ENCODE measurements around the gene CSNK1A1. TPM values are rescaled to one million over a fixed set of nuclear protein-coding genes. Genes with fewer than 3 reads are reported as not detected.
A peak's percentile ranks its signal among the peaks of the same experiment; 100 is the strongest.

The CSNK1A1 gene
- total RNA-seq, 1 donor from 2014 or later, result 191 TPM

DNA sequence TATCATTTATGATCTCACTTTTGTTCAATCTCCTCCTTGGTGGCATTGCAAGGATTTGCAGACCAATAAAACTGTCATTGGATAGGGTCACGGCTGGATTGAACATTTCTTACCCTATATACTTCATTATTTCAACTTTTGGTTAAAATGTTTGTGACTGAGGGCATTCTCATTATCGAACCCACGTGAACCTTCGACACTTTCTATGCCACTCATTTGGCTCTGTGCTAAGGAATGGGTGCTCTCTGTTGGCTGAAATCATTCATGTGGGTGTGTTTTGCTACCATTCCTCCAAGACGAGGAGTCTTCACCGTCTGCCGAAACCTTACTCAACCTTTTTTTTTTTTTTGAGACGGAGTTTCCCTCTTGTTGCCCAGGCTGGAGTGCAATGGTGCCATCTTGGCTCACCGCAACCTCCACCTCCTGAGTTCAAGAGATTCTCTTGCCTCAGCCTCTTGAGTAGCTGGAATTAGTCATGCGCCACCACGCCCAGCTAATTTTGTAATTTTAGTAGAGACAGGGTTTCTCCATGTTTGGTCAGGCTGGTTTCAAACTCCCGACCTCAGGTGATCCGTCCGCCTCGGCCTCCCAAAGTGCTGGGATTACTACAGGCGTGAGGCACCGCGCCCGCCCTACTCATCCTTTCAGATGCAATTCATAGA lies 62.5 kb downstream of the CSNK1A1 start:
- H3K27ac ChIP-seq, result peak overlapping the region; percentile 2
- peaks cover under 1% of the 10 kb centered on the region for H3K36me3 ChIP-seq
- H3K4me3 ChIP-seq, result no peak overlapping the region
- H3K27me3 ChIP-seq, result no peaks in the 10 kb centered on the region
- H3K4me1 ChIP-seq, result peaks cover 35% of the 10 kb centered on the region
- ATAC-seq, result peak; percentile 40
- DNase-seq, result no peak
- TF ChIP-seq, protein P1, sequence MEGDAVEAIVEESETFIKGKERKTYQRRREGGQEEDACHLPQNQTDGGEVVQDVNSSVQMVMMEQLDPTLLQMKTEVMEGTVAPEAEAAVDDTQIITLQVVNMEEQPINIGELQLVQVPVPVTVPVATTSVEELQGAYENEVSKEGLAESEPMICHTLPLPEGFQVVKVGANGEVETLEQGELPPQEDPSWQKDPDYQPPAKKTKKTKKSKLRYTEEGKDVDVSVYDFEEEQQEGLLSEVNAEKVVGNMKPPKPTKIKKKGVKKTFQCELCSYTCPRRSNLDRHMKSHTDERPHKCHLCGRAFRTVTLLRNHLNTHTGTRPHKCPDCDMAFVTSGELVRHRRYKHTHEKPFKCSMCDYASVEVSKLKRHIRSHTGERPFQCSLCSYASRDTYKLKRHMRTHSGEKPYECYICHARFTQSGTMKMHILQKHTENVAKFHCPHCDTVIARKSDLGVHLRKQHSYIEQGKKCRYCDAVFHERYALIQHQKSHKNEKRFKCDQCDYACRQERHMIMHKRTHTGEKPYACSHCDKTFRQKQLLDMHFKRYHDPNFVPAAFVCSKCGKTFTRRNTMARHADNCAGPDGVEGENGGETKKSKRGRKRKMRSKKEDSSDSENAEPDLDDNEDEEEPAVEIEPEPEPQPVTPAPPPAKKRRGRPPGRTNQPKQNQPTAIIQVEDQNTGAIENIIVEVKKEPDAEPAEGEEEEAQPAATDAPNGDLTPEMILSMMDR (IDR thresholded peaks at IDR 0.05), result no peak
- intact Hi-C loops (cut with DNase I), result no loop called here
- no peaks in the 10 kb centered on the region for H3K9me3 ChIP-seq

DNA sequence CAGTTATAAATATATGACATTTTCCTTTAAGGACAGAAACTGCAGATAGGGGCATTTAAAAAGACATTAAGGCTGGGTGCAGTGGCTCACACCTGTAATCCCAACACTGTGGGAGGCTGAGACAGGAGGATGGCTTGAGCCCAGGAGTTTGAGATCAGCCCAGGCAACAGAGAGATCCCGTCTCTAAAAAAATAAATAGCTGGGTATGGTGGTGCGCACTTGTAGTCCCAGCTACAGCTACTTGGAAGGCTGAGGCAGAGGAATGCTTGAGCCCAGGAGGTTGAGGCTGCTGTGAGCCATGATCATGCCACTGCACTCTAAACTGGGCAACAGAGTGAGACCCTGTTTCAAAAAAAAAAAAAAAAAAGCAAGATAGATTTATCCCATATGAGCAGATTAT lies 63.6 kb downstream of the CSNK1A1 start:
- TF ChIP-seq, protein P1 (IDR thresholded peaks at IDR 0.05), result no peak
- peaks cover 35% of the 10 kb centered on the region for H3K4me1 ChIP-seq
- no peaks in the 10 kb centered on the region for H3K36me3 ChIP-seq
- no peak for DNase-seq
- peak overlapping the region; percentile 84 for H3K27ac ChIP-seq
- H3K9me3 ChIP-seq, result no peaks in the 10 kb centered on the region
- ATAC-seq, result no peak
- H3K27me3 ChIP-seq, result no peaks in the 10 kb centered on the region
- intact Hi-C loops (cut with DNase I), result no loop called here
- no peak overlapping the region for H3K4me3 ChIP-seq

DNA sequence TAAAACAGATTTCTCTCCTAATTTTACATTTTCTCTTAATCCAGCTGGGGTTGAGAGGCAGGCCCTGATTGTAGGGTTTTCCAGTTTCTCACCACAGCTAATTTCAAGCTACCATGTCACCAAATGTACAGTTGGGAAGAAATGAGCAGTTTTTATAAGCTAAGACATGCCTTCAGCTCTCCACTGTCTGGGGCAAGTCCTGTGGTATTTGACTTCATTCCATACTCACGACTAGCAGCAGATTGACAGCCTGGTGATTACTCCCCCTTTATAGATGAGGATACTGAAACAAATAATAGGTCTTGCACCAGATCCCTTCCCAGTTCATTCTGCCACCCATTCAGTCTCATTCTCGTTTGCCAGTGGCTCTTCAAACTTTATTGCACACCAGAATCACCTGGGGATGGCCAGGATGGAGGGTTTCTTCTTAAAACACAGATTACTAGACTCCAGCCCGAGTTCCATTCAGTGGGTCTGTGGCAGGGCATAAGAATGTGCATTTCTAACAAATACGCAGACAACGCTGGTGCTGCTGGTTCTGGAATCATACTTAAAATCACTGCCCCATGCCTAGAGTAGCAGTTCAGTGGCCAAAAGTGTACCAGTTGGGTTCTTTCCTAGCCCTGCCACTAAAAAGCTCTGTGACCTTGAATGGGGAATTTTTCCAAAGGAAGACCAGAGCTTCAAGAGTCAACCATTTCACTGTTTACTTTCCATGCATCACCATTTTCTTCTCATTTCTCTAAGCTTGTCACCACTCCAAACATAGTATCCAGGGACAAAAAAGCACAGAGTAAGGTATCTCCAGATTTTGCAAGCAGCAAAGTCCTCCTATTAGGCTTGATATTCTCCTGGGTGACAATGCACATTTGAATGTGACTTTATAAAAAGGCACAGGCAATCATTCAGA lies 64.3 kb downstream of the CSNK1A1 start:
- H3K9me3 ChIP-seq, result no peaks in the 10 kb centered on the region
- peak overlapping the region; percentile 84 for H3K27ac ChIP-seq
- H3K27me3 ChIP-seq, result no peaks in the 10 kb centered on the region
- intact Hi-C loops (cut with DNase I), result no loop called here
- no peak overlapping the region for H3K4me3 ChIP-seq
- no peaks in the 10 kb centered on the region for H3K36me3 ChIP-seq
- TF ChIP-seq, protein P1 (IDR thresholded peaks at IDR 0.05), result no peak
- no peak for DNase-seq
- H3K4me1 ChIP-seq, result peaks cover 35% of the 10 kb centered on the region
- ATAC-seq, result no peak

DNA sequence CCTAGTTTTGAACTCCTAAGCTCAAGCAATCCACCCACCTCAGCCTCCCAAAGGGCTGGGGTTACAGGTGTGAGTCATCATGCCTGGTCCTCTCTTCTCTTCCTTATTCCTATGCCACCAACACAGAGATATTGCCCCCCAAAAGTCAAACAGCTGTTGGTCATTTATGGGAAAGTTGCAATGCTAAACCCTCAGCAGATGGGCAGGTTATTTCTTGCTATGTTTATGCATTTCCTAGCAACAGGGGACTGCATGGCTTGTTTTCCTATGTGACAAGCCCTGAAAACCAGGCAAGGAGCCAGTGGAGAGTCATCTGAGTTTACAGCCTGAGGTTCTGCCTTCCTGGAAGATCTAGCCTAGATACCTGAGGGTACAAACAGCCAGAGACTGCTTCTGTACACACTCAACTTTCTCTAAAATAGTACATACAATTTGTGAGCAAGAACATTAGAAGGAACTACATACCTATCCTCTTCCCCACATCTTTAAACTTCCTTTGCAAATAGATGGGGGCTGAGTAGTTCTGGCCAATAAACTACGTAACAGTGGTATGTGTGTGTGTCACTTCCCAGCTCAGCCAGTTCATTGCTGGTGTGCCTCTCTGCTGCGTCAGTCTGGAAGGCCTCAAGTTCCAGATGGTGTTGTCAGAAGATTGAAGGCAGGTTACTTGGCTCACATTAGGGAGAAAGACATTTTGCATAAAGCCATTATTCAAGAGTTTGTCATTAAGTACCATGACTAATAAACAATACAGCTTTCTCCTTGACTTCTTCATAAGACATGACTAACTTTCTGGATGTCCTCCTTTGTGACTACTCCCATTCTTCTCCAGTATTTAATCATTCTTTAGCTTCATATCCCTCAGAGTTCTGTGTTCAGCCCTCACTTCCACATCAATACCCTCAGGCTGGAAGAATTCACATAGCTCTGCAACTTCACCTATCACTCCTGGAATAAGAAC lies 65.3 kb downstream of the CSNK1A1 start:
- no peaks in the 10 kb centered on the region for H3K9me3 ChIP-seq
- H3K4me3 ChIP-seq, result no peak overlapping the region
- H3K36me3 ChIP-seq, result no peaks in the 10 kb centered on the region
- ATAC-seq (peak; percentile 76), DNase-seq (no peak)
- H3K4me1 ChIP-seq, result peaks cover 35% of the 10 kb centered on the region
- peak overlapping the region; percentile 84 for H3K27ac ChIP-seq
- intact Hi-C loops (cut with DNase I), result no loop called here
- TF ChIP-seq, protein P1 (IDR thresholded peaks at IDR 0.05), result no peak
- H3K27me3 ChIP-seq, result no peaks in the 10 kb centered on the region

DNA sequence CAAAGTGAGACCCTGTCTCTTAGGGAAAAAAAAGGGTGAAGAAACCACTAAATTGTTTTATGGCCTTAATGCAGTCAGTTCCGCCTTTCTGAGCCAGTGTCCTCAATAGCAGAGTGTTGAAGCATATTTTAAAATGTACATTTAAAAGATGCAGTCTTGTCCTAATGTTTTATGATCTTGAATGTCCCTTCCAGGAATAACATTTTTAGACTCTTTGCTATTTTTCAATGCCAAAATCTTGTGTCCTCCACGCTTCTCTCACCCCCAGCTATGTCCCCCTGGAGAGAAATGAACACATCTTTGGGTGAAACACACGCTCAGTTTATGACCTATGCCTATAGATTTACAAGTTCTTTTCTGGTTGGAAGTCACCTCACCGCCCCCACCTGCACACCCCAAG lies 69.8 kb downstream of the CSNK1A1 start:
- TF ChIP-seq, protein P1 (IDR thresholded peaks at IDR 0.05), result no peak
- ATAC-seq (no peak), DNase-seq (no peak)
- no peaks in the 10 kb centered on the region for H3K36me3 ChIP-seq
- H3K27ac ChIP-seq, result no peak overlapping the region
- H3K4me3 ChIP-seq, result no peak overlapping the region
- H3K9me3 ChIP-seq, result no peaks in the 10 kb centered on the region
- H3K27me3 ChIP-seq, result no peaks in the 10 kb centered on the region
- intact Hi-C loops (cut with DNase I), result no loop called here
- H3K4me1 ChIP-seq, result peaks cover 9% of the 10 kb centered on the region

All from upper lobe of right lung (tissue), 1 donor.